Stimulated activated CD4-positive, alpha-beta T cell treated with anti-CD3 and anti-CD28 coated beads, Interleukin-2, amount 100 ng/mL, for 48 hours (primary cell): ENCODE data around the gene SF1.

Experiments used
- DNase-seq, 2 donors: peaks; one replicate each; pipeline ENCODE4 v3.0.0-alpha.2; 2020

The SF1 gene

DNA sequence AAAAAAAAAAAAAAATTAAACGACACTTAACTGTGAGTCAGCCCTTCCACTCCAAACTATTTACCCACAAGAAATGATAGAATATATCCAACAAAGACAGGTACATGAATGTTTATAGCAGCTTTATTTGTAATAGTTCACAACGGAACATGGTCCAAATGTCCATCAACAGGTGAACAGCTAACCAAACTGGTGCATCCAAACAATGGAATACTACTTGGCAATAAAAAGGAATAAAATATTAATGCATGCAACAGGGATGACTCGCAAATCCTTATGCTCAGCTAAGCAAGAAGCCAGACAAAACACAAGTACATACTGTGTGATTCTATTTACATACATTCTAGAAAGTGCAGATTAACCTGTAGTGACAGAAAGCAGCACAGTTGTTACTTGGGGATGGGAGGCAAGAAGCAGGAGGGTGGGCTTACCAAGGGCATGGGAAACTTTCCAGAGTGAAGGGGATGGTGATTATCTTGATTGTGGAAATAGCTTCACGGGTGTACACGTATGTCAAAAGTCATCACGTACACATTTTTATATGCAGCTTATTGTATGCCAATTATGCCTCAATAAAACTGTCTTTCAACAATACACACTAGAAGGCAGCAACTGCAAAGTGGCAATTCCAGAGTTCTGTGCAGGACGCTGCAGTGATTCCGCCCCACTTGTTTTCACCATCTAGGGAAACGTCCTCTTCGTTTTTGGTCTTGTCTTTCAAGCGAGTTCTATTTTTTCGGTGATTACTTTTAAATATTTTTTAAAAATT, 6.7 kb upstream of the SF1 start:
- DNase-seq: no peak

DNA sequence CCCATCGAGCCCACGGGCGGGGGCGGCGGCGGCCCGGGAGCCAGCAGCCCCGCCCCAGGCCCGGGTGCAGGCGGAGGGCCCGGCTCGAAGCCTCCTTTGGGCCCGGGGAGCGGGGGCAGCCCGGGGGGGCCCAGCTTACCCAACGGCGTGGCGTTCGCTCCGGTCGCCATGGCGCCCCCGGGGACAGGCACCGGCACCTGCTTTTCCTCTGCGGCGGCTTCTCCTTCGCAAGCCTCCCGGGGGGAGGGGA, 194 bp downstream of the SF1 start:
- DNase-seq: no peak

DNA sequence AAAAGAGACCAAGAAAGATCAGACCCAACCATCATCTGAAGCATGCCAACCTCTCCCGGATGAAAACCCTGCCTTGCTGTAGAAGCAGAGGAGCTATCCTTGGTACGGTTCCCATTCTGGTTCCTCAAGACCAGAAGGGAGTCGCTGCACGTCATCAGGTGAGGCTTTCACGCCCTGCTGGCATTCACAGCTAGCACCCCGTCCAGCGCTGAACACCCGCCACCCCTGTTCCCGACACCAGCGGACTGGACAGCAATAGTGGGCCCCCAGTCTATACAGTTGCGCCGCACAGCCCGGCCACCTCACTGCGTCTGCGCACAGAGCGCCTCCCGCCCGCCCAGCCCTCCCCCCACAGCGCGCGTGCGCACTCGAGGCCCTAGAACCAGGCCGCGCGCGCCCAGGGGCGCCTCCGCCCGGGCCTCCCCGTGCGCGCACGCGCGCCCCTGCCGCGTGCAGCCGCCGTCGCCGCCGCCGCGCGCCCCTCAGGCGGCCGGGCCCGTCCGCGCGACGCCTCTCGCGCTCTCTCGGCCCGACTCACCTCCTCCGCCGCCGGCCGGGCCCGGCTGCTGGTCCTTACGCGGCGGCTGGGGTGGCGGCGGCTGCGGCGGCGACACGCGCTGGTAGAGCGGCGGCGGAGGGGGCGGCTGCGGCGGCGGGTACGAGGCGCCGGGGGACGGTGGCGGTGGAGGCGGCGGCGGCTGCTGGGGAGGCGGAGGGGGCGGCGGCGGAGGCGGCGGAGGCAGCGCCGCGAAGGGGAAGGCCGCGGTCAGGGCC, 706 bp downstream of the SF1 start:
- DNase-seq: peak; percentile 70 to 79

DNA sequence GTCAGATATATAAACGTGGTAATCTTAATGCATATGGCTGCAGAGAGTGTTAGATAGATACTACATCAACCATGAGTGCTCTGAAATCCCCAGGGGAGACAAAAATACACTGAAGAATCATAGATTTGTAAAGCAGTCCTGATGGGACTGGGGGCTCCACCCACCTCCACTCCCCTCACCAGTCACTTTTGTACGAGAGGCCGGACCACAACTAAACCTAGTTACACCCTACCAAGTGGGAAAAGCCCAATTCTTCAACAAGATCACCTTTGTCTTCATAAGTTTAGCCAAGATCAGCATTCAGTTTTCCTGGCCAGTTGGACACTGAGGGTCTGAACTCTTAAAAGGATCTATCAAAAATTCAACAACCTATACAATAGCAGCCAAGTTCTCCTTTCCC, 1.5 kb downstream of the SF1 start:
- DNase-seq: no peak

DNA sequence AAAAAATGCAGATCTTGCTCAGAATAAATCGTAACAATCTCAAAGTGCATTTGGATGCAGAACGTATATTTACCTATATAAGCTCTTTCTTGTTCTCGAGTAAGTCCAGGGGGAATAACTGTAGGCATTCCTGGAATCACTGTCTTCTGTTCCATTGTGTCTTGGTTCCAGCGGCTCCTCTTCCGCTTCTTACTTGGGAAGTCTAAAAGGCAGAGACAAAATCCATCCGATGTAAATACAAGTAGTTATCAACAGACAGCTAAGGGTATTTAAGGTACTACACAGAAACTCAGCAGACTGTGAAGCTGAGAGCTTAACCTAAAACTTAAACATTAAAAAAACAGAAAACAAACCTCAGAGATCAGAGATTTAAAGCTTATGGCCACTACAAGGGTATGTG, 1.9 kb downstream of the SF1 start:
- no peak for DNase-seq

DNA sequence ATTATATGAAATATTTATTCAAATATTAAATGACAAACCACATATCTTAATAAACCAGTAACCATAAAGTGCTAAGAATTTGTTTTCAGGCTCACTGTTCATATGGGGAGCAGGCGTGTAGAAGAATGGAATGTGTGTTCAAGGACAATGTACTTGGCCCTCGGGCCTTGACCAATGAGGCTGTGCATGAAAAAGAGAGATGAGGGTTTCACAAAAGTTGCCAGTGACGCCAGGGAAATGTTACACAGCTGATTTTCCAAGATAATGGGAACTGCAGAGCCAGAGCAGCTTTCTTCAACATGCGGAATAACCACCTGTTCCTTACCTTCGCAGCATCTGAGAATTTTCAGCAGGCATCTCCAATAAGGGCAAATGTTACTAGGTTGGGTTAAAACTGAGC, 4.2 kb downstream of the SF1 start:
- no peak for DNase-seq

DNA sequence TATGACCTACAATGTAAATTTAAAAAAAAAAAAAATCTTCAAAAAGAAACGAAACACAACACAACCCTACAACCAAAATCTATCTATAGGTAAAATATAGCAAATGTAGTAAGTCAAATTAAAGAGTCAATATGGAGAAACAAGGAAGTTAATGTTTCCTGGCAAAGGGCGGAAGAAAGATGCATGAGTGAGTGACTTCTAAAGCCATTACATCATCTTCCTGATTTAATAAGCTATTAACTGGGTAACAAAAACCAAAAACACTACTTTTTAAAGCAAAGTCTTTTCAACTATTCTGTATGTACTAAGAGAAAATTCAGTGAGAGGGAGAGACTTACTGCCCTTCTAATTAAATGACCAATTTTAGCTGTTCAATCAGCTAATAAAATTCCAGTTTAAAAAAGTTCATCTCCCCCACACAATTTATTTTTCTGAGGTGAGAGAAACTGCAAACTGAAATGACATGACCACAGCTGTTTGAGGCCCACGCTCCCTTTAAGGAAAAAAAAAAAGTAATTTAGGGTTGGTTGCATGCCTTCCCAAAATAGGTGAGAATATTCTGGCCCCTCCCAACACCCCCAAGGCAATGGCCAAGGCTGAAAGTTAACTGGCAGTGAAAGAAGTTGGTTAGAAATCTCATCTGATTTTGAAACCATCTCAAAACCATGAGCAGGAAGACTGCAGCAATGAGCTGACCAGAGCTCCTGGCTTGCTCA, 5.9 kb downstream of the SF1 start:
- DNase-seq: no peak

DNA sequence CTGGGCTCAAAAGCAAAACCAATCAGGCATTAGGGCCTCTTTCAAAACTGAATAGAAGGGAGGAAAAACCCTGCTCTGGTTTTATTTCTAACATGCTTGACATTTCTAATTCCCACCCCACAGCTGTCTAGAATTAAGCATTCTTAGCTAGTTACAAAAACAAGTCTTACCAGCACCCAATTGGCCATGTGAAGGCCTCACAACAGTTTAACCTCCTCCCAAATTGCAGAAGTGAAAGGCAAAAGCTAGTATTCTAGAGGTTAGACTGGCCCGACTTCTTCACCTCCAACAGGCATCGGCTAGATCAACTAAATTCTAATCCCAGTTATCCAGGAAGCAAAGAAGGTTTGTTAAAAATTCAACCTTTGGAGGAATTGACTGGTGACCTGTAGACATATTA, 6.5 kb downstream of the SF1 start:
- DNase-seq: no peak

DNA sequence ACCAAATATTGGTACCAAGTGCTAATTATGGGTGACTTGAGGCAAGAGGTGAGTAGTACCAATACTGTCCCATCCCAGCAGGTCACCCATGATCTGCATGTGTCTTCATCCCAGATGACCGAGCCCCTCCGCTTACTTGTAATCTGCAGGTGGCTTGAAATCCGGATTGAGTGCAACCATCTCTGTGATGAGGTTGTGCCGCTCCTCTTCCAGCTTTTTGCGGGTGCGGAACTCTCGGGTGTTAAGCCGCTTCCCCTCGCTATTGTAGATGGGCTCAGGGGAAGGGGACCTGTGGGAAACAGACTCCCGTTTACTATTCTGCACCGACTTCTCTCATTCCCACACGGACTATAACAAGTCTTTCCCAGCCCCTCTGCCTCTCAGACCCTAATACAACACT, 8.2 kb downstream of the SF1 start:
- no peak for DNase-seq

DNA sequence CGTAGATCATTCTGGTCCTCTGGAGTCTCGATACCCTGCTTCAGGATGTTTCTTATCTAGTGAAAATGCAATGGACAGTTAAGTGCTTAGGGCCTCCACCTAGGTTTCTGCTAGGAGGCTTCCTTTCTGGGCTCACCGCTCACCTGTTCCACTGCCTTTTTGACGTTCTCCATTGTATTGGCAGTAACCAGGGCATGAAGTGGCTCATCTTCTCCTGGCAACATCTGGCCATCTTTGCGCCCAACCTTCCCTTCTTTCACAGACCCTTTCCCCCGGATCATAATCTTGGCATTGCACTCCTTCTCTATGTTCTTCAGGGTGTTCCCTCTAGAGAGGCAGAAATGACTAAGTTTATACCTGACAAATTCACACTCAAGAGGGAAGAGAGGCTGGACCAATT, 9.1 kb downstream of the SF1 start:
- no peak for DNase-seq

DNA sequence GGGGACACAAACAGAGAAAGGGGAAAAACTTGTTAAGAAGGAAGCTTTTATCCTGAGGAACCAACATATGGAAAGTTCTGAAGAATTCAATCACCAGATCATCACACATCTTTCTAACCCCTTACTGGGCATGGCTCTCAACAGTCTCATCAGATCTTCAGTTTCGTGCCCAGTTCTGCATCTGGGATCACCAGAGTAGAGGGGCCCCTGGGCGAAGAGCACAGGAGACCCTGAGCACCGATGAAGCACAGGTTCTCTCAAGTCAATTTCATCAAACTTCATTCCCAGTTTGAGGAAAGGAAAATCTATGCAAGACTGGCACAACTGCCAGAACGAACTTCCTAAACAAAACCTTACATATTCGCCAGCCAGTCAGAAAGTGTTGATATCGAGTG, 10.0 kb downstream of the SF1 start:
- DNase-seq: no peak

DNA sequence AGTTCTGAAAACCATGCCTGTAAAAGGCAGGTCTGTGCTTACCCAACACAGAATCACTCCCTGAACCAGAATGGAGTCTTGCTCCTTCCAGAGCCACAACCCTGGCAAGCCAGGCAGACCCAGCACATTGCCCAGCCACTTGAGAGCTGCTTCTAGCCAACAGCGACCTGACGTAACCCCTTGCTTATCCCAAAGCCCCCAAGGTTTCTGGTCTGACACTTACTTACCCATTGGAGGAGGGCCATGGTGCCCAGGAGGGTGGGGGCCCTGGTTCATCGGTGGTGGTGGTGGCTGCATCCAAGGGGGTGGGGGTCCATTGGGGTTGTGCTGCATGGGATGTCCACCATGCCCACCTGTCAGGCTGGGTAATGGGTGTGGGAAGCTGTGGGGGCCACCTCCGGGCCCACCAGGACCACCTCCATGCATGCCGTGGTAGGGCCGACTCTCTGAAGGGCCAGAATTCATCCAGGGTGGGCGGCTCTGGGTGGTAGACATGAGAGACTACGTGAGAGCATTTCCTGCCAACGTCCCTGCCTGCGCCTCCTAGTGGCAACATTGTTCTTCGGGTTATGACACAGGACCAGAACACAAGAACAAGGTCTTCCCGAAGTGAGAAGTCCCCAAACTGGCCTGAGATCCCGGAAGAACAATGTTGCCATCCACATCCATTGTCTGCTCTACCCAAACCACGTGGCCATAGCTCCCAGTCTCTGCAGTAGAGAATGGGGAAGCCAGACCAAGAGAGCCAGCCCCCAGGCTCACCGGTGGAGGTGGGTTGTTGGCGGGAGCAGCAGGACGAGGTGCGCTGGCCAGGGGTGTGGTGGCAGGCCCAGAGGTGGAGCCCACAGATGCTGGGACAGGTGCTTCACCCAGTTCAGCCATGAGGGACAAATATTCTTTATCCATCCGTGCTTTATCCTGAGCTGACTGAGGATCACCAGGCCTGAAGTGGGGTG, 10.7 kb downstream of the SF1 start:
- DNase-seq: peak; percentile 85 to 86

DNA sequence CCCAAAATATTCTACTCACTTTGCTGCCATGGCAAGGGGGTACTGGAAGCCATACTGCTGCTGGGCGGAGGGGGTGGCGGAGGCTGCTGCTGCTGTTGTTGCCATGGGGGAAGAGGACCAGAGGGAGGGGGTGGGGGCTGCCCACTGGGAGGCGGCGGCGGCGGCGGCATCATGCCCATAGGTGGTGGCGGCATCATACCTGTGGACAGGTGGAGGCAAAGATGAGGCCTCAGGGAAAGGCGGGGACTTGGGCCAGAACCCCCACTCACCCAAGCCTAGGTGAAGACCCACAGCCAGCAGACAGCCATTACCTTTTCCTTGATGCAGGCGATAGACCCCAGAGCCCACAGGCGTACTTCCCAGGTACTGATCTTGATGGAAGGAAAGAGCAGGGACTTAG, 11.5 kb downstream of the SF1 start:
- no peak for DNase-seq

DNA sequence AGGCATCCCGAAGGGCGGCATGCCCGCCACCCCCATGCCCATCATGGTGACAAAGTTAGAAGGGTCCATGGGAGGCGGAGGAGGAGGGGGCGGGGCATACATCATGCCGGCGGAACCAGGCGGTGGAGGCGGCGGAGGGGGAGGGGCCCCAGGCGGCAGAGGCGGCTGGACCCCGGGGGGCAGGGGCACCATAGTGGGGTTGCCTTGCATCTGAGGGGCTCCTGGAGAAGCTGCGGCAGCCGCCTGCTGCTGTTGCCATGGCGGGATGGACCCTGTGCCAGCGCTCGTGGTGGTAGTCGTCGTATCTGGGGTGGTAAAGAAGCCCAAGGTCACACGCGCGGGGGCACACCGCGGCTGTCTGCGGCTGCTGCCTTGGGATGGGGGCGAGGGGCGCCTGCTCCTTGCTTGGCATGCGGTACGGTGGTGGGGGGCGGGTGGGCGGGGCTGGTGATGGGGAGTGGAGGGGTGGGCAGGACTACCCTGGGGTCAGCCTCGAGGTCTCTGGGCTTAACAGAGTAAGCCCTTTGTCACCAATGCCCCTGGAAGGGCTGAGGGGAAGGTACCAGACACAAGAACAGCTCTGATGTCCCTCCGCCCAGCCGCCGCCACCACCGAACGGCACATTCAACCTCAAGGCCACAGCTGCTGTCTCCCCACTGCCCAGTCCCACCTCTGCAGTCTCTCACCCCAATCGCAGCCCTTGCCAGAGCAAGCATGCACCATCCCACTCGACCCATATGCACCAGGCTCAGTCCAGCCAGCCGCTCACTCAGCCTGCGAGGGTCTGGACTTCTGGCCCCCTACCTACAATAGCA, 12.3 kb downstream of the SF1 start:
- DNase-seq: no peak

DNA sequence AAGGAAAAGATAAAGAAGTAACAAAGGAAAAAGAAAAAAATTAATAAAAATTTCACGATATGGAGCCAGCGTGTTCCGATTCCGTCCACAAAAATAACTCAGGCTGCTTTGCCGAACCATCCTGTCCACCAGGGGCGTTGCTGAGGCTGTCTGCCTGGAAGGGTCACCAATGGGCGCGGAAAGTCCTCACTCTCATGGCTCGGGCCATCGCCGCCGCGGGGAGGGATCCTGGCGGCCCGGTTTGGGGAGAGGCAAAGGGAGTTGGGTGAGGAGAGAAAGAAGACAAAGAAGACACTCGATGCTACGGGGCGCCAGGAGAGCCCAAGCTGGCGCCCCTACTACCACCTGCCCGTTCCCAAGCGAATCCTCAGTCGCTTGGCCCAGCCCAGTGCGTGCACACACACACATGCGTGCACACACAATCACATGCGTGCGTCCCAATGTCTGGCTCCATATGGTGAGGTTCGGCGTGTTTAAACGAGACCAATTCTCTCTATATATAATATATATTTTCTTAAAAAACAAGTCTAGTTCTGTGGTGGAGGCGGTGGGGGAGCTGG, 13.0 kb downstream of the SF1 start:
- DNase-seq: no peak

DNA sequence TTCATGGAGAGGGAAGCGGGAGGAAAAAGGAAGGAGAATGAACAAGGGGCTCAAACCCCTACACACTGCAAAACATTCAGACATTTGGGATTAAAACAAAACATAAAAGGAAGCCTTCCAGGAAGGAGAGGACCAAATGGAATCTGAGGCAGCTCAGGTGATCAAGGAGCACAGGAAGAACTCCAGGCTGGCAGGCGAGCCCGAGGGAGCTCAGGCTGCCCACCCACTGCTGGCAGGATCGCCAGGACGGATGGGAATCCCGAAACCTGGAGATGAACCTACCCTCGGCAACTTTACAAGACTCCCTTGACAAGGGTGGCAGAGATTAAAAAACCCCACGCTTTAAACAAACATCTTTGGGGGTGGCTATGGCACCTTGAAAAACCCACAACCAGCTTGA, 13.6 kb downstream of the SF1 start:
- no peak for DNase-seq

DNA sequence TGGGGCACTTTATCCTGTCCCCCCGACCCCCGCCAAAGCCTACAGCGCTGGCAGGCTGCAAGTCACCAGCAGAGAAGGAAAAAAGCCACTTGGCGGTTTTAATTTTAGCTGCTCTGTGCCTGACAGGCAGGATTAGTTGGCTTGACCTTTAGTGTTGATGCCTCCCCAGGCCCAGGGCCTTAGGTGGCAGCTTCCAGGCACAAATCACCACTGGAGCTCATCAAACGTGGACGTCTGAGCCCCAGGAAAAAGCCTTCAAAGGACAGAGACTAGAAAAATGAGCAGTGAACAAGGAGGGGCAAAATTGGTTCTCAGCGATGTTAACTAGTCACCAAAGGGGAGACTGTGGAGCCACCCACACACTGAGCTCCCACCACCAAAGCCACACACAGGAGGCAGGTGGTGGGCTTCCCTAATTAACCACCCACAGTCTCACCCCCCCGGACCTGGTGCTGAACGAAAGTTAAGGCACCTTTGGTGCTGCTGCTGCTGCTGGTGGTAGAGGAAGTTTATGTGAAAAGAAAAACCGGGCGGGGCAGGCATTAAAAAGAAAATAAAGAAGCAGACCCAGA, 14.2 kb downstream of the SF1 start:
- DNase-seq: no peak

DNA sequence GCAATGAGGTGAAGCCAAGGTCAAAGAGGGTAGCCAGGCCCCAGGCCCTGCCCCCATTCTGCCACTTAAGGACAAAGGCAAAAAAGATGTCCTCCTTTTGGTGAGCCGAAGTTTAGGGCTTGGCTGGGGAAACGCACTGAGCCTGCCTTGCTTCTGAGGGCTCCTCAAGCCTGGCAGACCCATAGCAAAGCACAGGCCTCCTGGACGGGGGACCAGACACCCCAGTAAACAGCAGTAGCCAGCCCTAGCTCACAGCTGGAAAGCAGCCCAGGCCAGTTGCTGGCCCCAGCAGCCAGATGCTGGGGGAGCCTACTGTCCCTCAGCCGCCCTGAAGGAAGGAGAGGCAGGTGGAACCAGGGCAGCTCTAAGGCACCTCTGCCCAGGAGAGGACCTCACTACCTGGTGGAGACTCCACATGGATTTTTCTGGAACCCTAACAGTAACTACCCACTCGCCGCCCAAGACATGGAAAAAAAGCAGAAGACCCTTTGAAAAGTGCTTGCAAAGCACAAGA, 14.8 kb downstream of the SF1 start:
- no peak for DNase-seq

DNA sequence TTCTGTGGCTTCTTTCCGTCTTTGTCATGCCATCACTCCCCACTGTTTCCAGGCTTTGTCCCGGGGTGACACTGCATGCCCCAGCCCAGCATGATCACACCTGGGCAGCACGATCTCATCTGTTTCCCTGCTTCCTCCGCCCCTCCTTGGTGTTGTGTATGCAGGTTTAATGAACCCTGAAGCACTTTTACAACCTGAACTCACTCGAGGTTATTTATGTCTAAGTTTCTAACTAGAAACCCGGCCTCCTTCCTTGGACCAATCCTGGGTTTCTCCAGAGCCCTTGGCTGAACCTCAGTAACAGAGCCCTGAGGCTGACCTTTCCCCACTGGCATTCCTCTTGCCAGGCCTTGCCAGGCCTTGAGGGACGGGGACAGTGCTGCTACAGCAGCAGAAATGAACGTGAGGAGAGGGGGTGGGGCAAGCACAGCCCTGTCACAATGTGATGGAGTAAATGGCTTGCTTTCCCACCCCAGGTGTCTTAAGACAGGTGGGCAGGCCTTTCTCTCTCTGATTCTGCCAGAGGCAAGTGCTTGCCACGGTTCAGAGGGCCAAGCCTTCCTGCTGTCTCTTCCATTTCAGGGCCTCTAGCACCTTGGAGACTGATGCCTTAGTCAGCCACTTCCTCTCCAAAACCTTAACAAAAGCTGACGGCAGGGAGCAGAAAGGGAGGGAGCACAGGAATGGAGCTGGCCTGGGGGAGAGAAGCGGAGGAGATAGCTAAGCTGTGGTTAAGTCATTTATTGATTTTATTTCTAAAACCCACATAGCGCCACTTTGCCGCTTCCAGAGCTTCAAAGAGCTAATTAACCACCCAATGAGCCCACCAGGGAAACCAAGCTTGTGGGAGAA, 15.4 kb downstream of the SF1 start:
- DNase-seq: no peak

DNA sequence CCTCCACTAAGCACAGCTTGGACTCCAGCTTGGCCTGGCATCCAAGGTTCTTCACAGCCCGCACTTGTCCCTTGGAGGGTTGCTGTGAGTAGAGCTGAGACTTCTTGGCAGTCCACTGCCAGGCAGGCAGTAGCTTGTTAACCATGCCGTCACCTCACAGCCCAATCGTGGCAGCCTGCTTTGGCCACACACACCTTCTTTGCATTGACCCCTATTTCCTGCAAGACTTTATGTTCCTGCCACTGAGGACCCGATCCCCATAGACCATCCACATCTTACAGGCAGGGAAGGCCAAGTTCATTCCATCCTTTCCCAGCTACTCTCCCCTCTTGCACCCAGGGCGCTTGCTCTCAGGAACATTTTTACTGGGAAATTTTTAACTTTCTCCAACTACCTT, 16.1 kb downstream of the SF1 start:
- no peak for DNase-seq
